Mononuclear cell (primary cell): ENCODE measurements around the gene FAM135A. TPM values are rescaled to one million over a fixed set of nuclear protein-coding genes. Genes with fewer than 3 reads are reported as not detected.
"Not testable (repeated sequence)": the region's sequence is repeated elsewhere in the genome, so short reads cannot be mapped to it uniquely, and the experiment has no call there.

Experiments
- H3K27me3 ChIP-seq: 2 replicates; pipeline ENCODE4 v1.6.0; 2011; ENCODE audit warnings: low read length, control low read depth; ENCODE audit not compliant: insufficient read depth
- H3K4me1 ChIP-seq: 2 replicates; pipeline ENCODE4 v1.5.1; 2011; ENCODE audit warnings: mild to moderate bottlenecking, low read length, control low read depth; ENCODE audit not compliant: insufficient read depth
- H3K4me3 ChIP-seq: 2 replicates; pipeline ENCODE4 v1.5.1; 2011; ENCODE audit warnings: mild to moderate bottlenecking, low read length, moderate library complexity
- H3K9me3 ChIP-seq: 2 replicates; pipeline ENCODE4 v1.5.1; 2011; ENCODE audit warnings: low read depth, mild to moderate bottlenecking, control low read depth, low read length
- total RNA-seq: library from RNA; depleted of rRNA; stranded (reverse); fragments of >200 nt; gene quantifications from one replicate; pipeline ENCODE4 v1.2.3, GENCODE V29; 2012

Gene FAM135A
- total RNA-seq, 1 donor = 15.5 TPM

- H3K27me3 ChIP-seq = no peaks in the 10 kb centered on the region
- H3K4me1 ChIP-seq = peaks cover 8% of the 10 kb centered on the region
- H3K9me3 ChIP-seq = no peaks in the 10 kb centered on the region
- peak overlapping the region; percentile 55 for H3K4me3 ChIP-seq
Observed at GRCh38 chr6:70413992-70414494, 735 bp downstream of the FAM135A start.

DNA sequence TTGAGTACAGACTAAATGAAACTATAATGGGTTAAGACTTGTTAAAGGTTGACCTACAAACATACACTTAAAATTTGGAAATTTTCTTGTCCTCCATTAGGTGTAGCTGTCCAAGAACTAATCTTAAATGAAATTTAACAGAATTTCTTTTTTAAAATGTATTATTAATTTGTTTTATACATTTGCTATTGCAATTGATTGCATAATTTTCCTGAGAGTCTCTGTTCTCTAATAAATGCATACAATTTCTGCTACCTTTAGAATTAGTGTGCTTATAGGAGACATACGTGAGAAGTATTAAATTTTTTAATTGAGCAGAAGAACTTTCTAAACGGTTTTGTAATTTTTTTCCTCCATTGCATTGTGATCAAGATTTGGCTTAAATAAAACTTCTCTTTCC is 1.5 kb downstream of the FAM135A start:
- no peaks in the 10 kb centered on the region for H3K9me3 ChIP-seq
- peaks cover 8% of the 10 kb centered on the region for H3K4me1 ChIP-seq
- H3K4me3 ChIP-seq = no peak overlapping the region
- H3K27me3 ChIP-seq = no peaks in the 10 kb centered on the region

- H3K9me3 ChIP-seq = no peaks in the 10 kb centered on the region
- H3K27me3 ChIP-seq = no peaks in the 10 kb centered on the region
- H3K4me1 ChIP-seq = peaks cover 8% of the 10 kb centered on the region
- no peak overlapping the region for H3K4me3 ChIP-seq
Observed at GRCh38 chr6:70415247-70415646, 1.9 kb downstream of the FAM135A start.

DNA sequence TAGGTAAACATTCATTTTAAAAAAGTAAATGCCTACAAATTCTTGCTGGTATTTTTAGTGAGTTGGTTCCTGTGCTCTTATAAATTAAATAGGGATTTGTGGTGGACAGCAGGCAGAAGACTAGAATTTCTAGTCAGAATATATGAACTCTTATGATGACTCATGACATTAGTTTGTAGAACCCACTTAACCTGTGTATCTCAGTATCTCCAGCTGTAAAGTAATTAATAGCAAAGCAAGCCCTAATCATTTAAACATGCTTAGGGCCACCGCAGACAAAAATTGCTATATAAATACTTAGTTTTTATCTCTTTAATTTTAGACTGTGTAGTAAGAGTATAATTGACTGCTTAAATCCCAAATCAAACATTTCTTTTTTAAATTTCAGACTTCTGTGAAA is 2.4 kb downstream of the FAM135A start:
- no peaks in the 10 kb centered on the region for H3K27me3 ChIP-seq
- H3K9me3 ChIP-seq = no peaks in the 10 kb centered on the region
- H3K4me3 ChIP-seq = no peak overlapping the region
- H3K4me1 ChIP-seq = peaks cover 8% of the 10 kb centered on the region

DNA sequence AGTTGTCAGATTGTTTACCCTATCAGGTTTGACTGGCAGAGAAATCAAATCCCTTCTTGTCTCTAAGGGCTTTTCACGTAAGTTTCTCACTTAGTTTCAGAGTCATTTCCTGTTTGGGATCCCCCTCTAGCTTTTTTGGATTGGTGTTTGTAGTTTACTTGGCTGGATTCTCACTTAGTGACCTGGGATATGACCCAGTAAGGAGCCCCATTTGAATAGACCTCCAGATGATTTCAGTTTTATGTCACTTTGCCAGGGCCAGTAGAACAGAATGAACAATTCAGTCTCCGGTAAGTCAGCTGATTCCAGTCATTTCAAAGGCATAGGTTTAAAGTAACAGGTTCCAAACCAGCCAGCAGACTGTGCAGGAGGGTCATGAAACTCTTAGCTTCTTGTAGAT is 8.2 kb downstream of the FAM135A start:
- Histone ChIP-seq H3K9me3 (no peaks in the 10 kb centered on the region), H3K27me3 (no peaks in the 10 kb centered on the region), H3K4me3 (no peak overlapping the region), H3K4me1 (no peaks in the 10 kb centered on the region)

DNA sequence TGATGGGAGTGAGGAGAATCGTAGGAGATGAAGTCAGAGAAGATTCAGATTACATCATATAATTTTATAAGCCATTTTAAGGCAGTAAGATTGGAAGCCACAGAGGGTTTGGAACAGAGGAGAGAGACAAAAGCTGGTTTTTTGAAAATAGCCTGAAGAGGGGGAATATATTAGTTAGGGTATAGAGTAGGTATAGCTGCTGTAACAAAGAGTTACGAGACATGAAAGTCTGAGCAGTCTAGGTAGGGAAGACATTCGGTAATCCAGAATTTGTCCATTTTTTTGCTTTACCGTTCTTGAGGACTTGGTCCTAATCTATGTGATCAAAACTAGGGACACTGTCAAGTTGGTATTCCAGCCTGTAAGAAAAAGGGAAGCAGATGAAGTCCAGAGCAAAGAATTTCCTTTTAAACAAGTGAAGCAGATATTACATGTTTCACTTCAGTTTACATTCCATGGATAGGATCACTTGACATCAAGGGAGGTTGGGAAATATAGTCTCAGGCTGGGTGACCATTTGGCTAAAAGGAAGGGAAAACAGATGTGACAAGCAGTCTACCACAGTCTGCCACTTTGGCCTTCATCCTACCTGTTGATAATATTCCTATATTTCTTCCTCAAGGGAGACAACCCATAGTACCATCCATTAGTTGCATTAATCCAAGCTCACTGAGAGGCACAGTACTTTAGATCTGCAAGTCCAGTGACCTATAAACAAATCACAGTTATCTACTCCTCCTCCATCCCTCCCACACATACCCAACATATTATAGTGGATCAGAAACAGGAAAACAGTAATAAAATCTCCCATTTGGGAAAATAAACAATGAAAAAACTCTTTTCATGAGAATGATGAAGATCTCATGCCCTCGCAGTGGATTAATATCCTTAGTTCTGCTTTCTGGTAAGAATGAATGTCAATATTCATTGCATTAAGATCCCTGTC is 10.2 kb downstream of the FAM135A start:
- H3K4me1 ChIP-seq = no peaks in the 10 kb centered on the region
- H3K27me3 ChIP-seq = no peaks in the 10 kb centered on the region
- H3K4me3 ChIP-seq = no peak overlapping the region
- no peaks in the 10 kb centered on the region for H3K9me3 ChIP-seq

DNA sequence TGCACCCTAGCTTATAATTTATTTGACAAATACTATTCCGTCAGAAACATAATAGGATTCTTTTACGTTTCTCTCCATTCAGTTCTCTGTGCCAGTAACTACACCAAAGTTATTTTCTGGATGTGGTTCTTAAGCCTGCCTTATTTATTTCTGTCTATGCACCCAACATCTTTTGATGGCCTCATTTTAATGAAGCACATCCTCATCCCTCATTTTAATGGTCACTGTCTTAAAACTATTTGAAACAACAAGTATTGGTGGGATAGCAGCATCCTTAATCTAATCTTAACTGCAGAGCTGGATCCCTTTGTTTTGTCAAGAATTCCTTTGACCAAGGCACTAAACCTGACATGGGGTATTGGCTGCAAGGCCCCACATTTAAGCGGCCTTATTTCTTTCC is 11.0 kb downstream of the FAM135A start:
- Histone ChIP-seq H3K4me1 (no peaks in the 10 kb centered on the region), H3K4me3 (no peak overlapping the region), H3K27me3 (no peaks in the 10 kb centered on the region), H3K9me3 (no peaks in the 10 kb centered on the region)

- no peak overlapping the region for H3K4me3 ChIP-seq
- H3K27me3 ChIP-seq = no peaks in the 10 kb centered on the region
- H3K9me3 ChIP-seq = no peaks in the 10 kb centered on the region
- H3K4me1 ChIP-seq = no peaks in the 10 kb centered on the region
Observed at GRCh38 chr6:70436320-70436719, 23.0 kb downstream of the FAM135A start.

DNA sequence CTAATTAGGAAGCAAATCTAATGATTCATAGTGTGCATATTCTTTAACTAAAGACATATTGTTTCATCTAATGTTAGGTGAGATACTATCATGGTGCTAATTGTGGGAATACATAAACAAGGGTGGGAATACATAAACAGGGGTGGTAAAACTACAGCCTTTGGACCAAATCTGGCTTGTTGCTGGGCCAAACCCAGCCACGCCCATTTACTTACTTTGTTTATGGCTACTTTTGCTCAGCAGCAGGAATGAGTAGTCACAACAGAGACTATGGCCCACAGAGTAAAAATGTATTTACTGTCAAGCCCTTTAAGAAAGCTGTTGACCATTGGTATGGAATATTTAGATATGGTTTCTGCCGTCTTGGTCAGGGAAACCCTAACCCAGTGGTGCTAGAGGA is 31.7 kb downstream of the FAM135A start:
- Histone ChIP-seq H3K4me3 (no peak overlapping the region), H3K27me3 (no peaks in the 10 kb centered on the region), H3K4me1 (no peaks in the 10 kb centered on the region), H3K9me3 (no peaks in the 10 kb centered on the region)

DNA sequence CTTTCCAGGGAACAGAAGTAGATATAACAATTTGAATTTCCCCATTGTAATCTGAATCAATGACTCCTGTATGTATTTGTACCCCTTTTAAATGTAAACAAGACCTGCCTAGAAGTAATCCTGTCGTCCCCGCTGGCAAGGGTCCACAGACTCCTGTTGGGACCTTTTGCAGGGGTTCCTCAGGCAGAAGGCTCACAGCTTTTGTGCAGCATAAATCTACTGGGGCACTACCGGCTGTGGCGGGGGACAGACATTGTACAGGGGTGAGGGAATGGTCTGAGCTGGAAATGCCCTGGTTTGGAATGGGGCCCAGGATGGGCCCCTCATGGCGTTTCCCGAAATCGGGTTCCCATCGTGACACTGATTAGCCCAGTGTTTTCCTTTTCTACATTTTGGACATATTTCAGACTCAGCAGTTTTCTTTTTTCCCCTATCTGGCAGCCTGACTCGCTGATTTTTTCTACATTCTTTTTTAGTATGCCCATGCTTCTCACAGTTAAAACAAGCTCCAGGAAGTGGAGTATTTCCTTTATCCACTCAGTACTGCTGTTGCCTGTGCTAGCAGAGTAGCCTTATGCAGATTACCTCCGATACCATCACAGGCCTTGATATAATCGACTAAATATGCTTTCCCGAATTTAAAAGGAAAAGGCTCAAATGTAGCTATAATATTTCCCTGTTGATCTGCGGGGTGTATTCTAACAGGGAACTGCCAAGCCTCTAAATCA is 34.2 kb downstream of the FAM135A start:
- H3K9me3 ChIP-seq, H3K4me1 ChIP-seq, H3K4me3 ChIP-seq, H3K27me3 ChIP-seq: not testable (repeated sequence)

DNA sequence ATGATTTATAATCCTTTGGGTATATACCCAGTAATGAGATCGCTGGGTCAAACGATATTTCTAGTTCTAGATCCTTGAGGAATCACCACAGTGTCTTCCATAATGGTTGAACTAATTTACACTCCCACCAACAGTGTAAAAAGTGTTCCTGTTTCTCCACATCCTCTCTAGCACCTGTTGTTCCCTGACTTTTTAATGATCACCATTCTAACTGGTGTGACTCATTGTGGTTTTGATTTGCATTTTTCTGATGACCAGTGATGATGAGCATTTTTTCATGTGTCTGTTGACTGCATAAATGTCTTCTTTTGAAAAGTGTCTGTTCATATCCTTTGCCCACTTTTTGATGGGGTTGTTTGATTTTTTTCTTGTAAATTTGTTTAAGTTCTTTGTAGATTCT is 40.6 kb downstream of the FAM135A start:
- not testable (repeated sequence) for H3K4me1 ChIP-seq, H3K27me3 ChIP-seq, H3K4me3 ChIP-seq, H3K9me3 ChIP-seq

DNA sequence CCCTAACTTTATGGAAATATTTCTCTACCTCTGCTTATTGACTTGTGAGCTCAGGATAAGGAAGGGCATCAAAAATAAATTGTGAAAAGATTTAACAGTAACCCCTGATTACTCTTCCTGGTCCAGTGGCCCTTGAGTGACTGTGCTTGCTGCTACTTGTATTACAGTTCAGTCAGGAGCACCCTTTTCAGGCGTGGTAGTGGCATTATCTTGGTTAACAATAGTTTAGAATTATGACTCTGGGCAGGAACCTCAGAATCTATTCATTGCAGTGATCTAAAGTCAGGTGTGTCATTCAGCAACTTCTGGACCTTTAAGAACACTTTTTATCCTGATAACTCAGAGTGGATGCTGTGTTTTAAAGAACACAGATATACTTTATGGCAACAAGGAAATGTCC is 43.4 kb downstream of the FAM135A start:
- Histone ChIP-seq H3K9me3 (no peaks in the 10 kb centered on the region), H3K27me3 (no peaks in the 10 kb centered on the region), H3K4me3 (no peak overlapping the region), H3K4me1 (no peaks in the 10 kb centered on the region)

DNA sequence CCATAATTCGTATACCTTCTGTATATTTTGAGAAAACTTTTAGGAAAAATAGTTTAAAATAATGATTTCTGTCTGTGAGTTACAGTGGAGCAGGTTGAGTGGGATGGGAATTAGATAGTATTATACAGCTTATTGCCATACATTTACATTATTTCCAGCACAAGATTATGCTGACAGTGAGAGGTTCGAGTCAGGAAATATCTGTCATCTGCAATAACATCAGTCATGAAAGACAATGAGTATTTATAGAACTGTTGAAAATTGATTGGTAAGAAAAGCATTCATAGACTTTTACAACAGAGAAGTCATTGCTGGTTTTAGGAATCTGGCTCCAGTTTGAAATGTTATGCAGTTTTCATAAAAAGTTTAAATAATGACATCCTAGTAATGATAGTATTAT is 45.9 kb downstream of the FAM135A start:
- Histone ChIP-seq H3K4me3 (no peak overlapping the region), H3K27me3 (no peaks in the 10 kb centered on the region), H3K4me1 (no peaks in the 10 kb centered on the region), H3K9me3 (no peaks in the 10 kb centered on the region)

GRCh38 chr6:70459699-70460098 is 46.4 kb downstream of the FAM135A start:
- not testable (repeated sequence) for H3K4me1 ChIP-seq, H3K27me3 ChIP-seq, H3K4me3 ChIP-seq, H3K9me3 ChIP-seq

GRCh38 chr6:70470016-70470415 is 56.7 kb downstream of the FAM135A start:
- Histone ChIP-seq H3K27me3 (no peaks in the 10 kb centered on the region), H3K4me1 (no peaks in the 10 kb centered on the region), H3K4me3 (no peak overlapping the region), H3K9me3 (no peaks in the 10 kb centered on the region)
